Activated CD8-positive, alpha-beta T cell treated with anti-CD3 and anti-CD28 coated beads for 36 hours (primary cell): ENCODE measurements around the gene DGKK. TPM values are rescaled to one million over a fixed set of nuclear protein-coding genes. Genes with fewer than 3 reads are reported as not detected.

Source experiments
- ATAC-seq: fragments of 200-7000 bp; cut with Tn5 transposase; one replicate; pipeline ENCODE4 v1.10.0; 2021; ENCODE audit warnings: mild to moderate bottlenecking, moderate library complexity
- CTCF ChIA-PET: fragments of 350-600 bp; sonication (Branson Sonifier 250); formaldehyde crosslinking; loops from one replicate; lab custom pipeline; 2021; ENCODE audit warnings: antibody characterized with exemption; lab: Charles Lee
- POLR2A ChIA-PET: fragments of 350-600 bp; sonication (Branson Sonifier 250); formaldehyde crosslinking; loops from one replicate; lab custom pipeline; 2021; ENCODE audit warnings: antibody characterized with exemption; lab: Charles Lee
- DNase-seq: peaks from one replicate; pipeline ENCODE4 v3.0.0-alpha.2; 2020
- H3K27ac Mint-ChIP-seq: one replicate; pipeline ENCODE4 v1.8.0; 2021; ENCODE audit warnings: mild to moderate bottlenecking, mixed read lengths
- H3K27me3 Mint-ChIP-seq: one replicate; pipeline ENCODE4 v1.8.0; 2021; ENCODE audit warnings: mixed read lengths
- H3K36me3 Mint-ChIP-seq: one replicate; pipeline ENCODE4 v1.8.0; 2021; ENCODE audit warnings: low read depth, mixed read lengths
- H3K4me1 Mint-ChIP-seq: one replicate; pipeline ENCODE4 v1.8.0; 2021; ENCODE audit warnings: low read depth, mixed read lengths
- H3K4me3 Mint-ChIP-seq: one replicate; pipeline ENCODE4 v1.8.0; 2021; ENCODE audit warnings: mild to moderate bottlenecking, moderate library complexity, mixed read lengths
- H3K9me3 Mint-ChIP-seq: one replicate; pipeline ENCODE4 v1.8.0; 2021; ENCODE audit warnings: mixed read lengths
- CTCF ChIP-seq: fragments of 200-600 bp; IDR thresholded peaks from one replicate; pipeline ENCODE4 v1.8.0; 2022; ENCODE audit warnings: antibody characterized with exemption, mild to moderate bottlenecking
- intact Hi-C: fragments of 100-400 bp; cut with micrococcal nuclease; formaldehyde crosslinking; loops from one replicate; pipeline ENCODE4 v1.10.0; 2022
- total RNA-seq, 2 experiments: library from RNA; stranded (reverse); gene quantifications; one replicate each; pipeline ENCODE4 v1.2.3, GENCODE V29; 2021

DGKK gene
- not detected for total RNA-seq

DNA sequence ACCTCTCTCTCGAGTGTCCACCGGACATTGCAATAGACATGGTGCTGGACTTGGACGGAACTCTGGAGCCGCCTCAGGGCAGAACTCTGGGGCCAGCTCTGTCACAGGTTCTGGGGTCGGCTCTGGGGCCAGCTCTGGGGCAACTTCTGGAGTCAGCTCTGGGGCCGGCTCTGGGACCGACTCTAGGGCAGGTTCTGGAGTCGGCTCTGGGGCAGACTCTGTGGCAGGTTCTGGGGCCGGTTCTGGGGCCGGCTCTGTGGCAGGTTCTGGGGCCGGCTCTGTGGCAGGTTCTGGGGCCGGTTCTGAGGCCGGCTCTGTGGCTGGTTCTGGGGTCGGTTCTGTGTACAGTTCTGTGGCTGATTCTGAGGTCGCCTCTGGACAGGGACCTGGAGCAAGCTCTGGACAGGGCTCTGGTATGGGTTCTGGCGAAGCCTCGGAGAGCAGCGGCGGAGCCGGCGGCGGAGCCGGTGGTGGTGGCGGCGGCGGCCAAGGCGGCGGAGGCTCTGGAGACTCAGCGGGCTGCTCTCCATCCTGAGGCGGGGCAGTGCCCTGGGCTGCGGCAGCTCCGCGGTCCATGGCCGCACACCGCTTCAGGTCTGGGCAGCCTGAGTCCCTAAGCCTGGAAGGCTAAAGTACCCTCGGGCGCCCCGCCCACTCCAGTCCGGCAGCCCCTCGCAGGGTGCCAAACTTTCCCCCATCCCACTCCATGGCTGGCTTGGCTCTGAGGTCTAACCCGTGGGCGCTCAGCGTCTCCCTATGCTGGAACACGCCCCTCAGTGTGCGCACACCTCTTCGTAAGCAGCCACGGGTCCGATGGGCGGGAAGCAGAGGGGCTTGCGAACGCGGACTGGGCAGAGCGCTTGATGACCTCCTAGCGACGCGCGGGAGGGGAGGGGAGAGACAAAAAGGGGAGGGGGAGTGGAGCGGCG is at the start of gene DGKK:
DGKK (minus strand) TSS at position 723 of the 929 bp plus-strand sequence; CDS start at position 576, 147 bp downstream.
- Mint-ChIP-seq H3K27me3 (peaks cover 52% of the 10 kb centered on the region), H3K4me3 (no peak within 1 kb of the TSS)

DNA sequence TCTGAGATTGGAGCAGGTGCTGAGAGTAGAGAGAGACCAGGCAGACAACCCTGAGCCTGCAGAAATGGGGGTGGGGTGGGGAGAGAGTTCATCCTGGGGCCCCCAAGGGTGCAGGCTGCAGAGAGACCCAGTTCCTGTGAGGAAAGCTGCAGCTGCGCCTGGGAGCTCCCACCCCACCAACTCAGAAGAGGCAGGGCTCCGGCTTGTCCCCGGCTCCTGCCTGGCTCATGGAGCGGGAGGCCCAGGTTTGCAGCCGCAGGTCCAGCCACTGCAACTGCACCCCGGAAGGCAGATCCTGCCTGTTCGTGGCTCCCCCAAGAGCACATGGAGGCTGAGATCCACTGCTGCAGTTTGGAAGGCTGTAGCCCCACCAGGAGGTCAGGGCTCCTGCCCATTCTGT is 44.2 kb upstream of the DGKK start:
- no peak for ATAC-seq
- Mint-ChIP-seq H3K9me3 (no peaks in the 10 kb centered on the region), H3K27me3 (peaks cover 3% of the 10 kb centered on the region), H3K27ac (no peak overlapping the region), H3K4me1 (no peaks in the 10 kb centered on the region), H3K36me3 (no peaks in the 10 kb centered on the region), H3K4me3 (no peak overlapping the region)
- intact Hi-C loops = no loop called here
- TF ChIP-seq CTCF = no peak
- no peak for DNase-seq
- POLR2A ChIA-PET = no interaction called here
- CTCF ChIA-PET = no interaction called here

More for the DNA sequence above, at the start of gene DGKK:
- intact Hi-C loops = no loop called here
- no peaks in the 10 kb centered on the region for H3K36me3 Mint-ChIP-seq
- H3K9me3 Mint-ChIP-seq = no peaks in the 10 kb centered on the region
- DNase-seq = no peak
- no peak within 1 kb of the TSS for H3K27ac Mint-ChIP-seq
- CTCF ChIA-PET = no interaction called here
- H3K4me1 Mint-ChIP-seq = no peaks in the 10 kb centered on the region
- POLR2A ChIA-PET = no interaction called here
- ATAC-seq = no peak
- no peak for TF ChIP-seq CTCF

GRCh38 chrX:50497114-50497513 is 26.5 kb upstream of the DGKK start:
- Mint-ChIP-seq H3K4me1 (no peaks in the 10 kb centered on the region), H3K27ac (no peak overlapping the region), H3K36me3 (no peaks in the 10 kb centered on the region), H3K9me3 (no peaks in the 10 kb centered on the region), H3K27me3 (peaks cover 12% of the 10 kb centered on the region), H3K4me3 (no peak overlapping the region)
- intact Hi-C loops = no loop called here
- ATAC-seq (no peak), DNase-seq (no peak)
- TF ChIP-seq CTCF = no peak
- ChIA-PET POLR2A (no interaction called here), CTCF (no interaction called here)

DNA sequence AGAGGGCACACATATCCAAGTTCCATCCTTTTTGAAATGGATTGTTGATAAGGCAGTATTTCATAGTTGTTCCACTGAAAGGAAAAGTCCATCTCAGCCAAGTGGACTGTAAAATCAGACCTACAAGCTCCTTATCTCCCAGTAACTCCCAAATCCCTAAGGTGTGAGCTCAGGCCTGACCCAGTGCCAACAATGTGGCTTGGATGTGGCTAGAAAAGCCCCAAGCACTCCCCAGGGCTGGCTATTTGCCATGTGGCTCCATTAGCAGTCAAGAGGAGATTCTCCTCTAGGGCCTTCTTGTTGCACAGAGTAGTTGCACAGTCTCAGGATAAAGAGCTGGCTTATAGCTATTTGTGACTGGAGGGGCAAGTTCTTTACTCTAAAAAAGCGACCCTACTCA is 25.0 kb upstream of the DGKK start:
- TF ChIP-seq CTCF = no peak
- Mint-ChIP-seq H3K4me3 (no peak overlapping the region), H3K27me3 (peaks cover 13% of the 10 kb centered on the region), H3K36me3 (no peaks in the 10 kb centered on the region), H3K9me3 (no peaks in the 10 kb centered on the region), H3K27ac (no peak overlapping the region), H3K4me1 (no peaks in the 10 kb centered on the region)
- ChIA-PET CTCF (no interaction called here), POLR2A (no interaction called here)
- no peak for ATAC-seq
- no peak for DNase-seq
- intact Hi-C loops = no loop called here

GRCh38 chrX:50492720-50493119 is 22.1 kb upstream of the DGKK start:
- no peak for ATAC-seq
- H3K36me3 Mint-ChIP-seq = no peaks in the 10 kb centered on the region
- H3K4me1 Mint-ChIP-seq = no peaks in the 10 kb centered on the region
- no peak for DNase-seq
- TF ChIP-seq CTCF = no peak
- intact Hi-C loops = no loop called here
- no peak overlapping the region for H3K4me3 Mint-ChIP-seq
- peaks cover 1% of the 10 kb centered on the region for H3K9me3 Mint-ChIP-seq
- peaks cover 11% of the 10 kb centered on the region for H3K27me3 Mint-ChIP-seq
- ChIA-PET CTCF (no interaction called here), POLR2A (no interaction called here)
- H3K27ac Mint-ChIP-seq = no peak overlapping the region
